ENCODE results near the gene DENND2C.

DENND2C gene

DNA sequence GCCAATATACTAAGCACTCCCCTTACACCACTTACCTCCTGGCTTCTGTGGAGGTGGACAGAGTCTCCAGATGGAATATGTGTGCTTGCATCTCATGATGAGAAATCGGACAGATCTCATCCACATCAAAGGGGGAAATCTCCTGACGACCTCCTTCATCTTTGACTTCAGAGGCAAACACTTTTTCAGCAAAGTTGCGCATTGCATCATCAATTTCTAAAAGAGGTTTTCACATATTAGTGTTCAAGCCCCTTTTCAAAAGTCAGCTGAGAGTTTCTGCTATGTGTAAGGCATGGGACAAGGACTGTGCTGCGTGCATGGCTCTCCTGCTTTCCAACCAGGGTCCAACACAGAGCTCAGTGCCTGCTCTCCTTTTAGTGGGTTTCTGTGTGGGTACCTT, 18.7 kb upstream of the DENND2C start:
- H3K27me3 ChIP-seq (ENCODE audit: insufficient read depth, low read length), result no peaks in the 10 kb centered on the region
- no peaks in the 10 kb centered on the region for H3K9me2 ChIP-seq (ENCODE audit: low read depth, low read length)
- no peak overlapping the region for H2AFZ ChIP-seq (ENCODE audit: low read length)
- H3K4me1 ChIP-seq (ENCODE audit: insufficient read depth, low read length, severe bottlenecking), result no peaks in the 10 kb centered on the region
- TF ChIP-seq EZH2 (IDR thresholded peaks at IDR 0.05; ENCODE audit: borderline replicate concordance, low read length), result no peak
- TF ChIP-seq, protein P1, sequence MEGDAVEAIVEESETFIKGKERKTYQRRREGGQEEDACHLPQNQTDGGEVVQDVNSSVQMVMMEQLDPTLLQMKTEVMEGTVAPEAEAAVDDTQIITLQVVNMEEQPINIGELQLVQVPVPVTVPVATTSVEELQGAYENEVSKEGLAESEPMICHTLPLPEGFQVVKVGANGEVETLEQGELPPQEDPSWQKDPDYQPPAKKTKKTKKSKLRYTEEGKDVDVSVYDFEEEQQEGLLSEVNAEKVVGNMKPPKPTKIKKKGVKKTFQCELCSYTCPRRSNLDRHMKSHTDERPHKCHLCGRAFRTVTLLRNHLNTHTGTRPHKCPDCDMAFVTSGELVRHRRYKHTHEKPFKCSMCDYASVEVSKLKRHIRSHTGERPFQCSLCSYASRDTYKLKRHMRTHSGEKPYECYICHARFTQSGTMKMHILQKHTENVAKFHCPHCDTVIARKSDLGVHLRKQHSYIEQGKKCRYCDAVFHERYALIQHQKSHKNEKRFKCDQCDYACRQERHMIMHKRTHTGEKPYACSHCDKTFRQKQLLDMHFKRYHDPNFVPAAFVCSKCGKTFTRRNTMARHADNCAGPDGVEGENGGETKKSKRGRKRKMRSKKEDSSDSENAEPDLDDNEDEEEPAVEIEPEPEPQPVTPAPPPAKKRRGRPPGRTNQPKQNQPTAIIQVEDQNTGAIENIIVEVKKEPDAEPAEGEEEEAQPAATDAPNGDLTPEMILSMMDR (IDR thresholded peaks at IDR 0.05; ENCODE audit: low read length), result no peak
- H3K36me3 ChIP-seq (ENCODE audit: insufficient read depth, low read length), result no peaks in the 10 kb centered on the region
- no peaks in the 10 kb centered on the region for H4K20me1 ChIP-seq (ENCODE audit: insufficient read depth, low read length)
- no peaks in the 10 kb centered on the region for H3K79me2 ChIP-seq (ENCODE audit: insufficient read depth, low read length)
- H3K4me3 ChIP-seq (ENCODE audit: low read depth, low read length, poor library complexity, severe bottlenecking), result no peak overlapping the region
- no peaks in the 10 kb centered on the region for H3F3A ChIP-seq (ENCODE audit: insufficient read depth, low read length)
- no peaks in the 10 kb centered on the region for H3K9me3 ChIP-seq (ENCODE audit: low read length)
- no peak overlapping the region for H3K9ac ChIP-seq (ENCODE audit: low read length)
- no peak overlapping the region for H3K27ac ChIP-seq (ENCODE audit: low read depth, low read length, poor library complexity, severe bottlenecking)
- no peak overlapping the region for H3K4me2 ChIP-seq (ENCODE audit: low read length)

DNA sequence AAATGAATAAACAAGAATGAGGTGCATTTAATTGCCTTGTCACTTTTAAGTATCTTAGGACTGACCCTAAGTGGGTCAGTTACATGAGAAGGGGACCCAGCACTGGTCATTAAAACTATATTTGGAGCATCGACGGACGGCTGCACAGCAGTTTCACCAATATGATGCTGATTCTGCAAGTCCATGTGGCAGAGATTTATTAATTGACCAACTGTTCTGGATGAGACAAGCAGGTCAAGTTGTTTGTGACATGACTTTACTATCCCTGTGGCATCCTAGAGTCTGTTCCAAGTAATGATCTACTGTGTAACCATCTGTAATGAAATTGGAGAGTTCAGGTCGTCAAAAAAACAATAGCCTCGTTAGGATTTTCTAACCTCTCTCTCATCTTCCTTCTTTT, 16.0 kb upstream of the DENND2C start:
- TF ChIP-seq, protein P1 (IDR thresholded peaks at IDR 0.05; ENCODE audit: low read length), result no peak
- TF ChIP-seq EZH2 (IDR thresholded peaks at IDR 0.05; ENCODE audit: borderline replicate concordance, low read length), result no peak
- Histone ChIP-seq H3F3A (ENCODE audit: insufficient read depth, low read length) (no peaks in the 10 kb centered on the region), H3K9me3 (ENCODE audit: low read length) (no peaks in the 10 kb centered on the region), H4K20me1 (ENCODE audit: insufficient read depth, low read length) (no peaks in the 10 kb centered on the region), H3K9me2 (ENCODE audit: low read depth, low read length) (no peaks in the 10 kb centered on the region), H2AFZ (ENCODE audit: low read length) (no peak overlapping the region), H3K27ac (ENCODE audit: low read depth, low read length, poor library complexity, severe bottlenecking) (no peak overlapping the region), H3K36me3 (ENCODE audit: insufficient read depth, low read length) (no peaks in the 10 kb centered on the region), H3K4me2 (ENCODE audit: low read length) (no peak overlapping the region), H3K4me3 (ENCODE audit: low read depth, low read length, poor library complexity, severe bottlenecking) (no peak overlapping the region), H3K79me2 (ENCODE audit: insufficient read depth, low read length) (no peaks in the 10 kb centered on the region), H3K9ac (ENCODE audit: low read length) (no peak overlapping the region), H3K4me1 (ENCODE audit: insufficient read depth, low read length, severe bottlenecking) (no peaks in the 10 kb centered on the region), H3K27me3 (ENCODE audit: insufficient read depth, low read length) (no peaks in the 10 kb centered on the region)

DNA sequence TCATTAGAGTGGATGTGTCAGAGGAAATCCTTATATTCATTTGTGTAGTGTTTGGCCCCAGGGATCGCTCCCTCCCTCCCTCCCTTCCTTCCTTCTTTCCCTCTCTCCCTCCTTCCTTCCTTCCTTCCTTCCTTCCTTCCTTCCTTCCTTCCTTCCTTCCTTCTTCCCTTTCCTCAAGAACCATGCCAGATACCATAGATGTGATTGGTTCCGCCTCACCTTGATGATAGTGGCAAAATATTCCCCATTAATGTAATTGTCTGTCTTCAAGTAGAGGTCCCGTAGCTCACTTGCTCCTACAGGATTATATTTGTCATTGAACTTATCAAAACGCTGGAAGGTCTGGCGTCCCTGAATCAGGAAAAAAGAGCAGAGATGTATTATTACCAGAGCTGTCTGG, 7.8 kb upstream of the DENND2C start:
- Histone ChIP-seq H3K4me3 (ENCODE audit: low read depth, low read length, poor library complexity, severe bottlenecking) (no peak overlapping the region), H3K4me2 (ENCODE audit: low read length) (no peak overlapping the region), H3K9ac (ENCODE audit: low read length) (no peak overlapping the region), H3K9me2 (ENCODE audit: low read depth, low read length) (no peaks in the 10 kb centered on the region), H3K27ac (ENCODE audit: low read depth, low read length, poor library complexity, severe bottlenecking) (no peak overlapping the region), H2AFZ (ENCODE audit: low read length) (no peak overlapping the region), H4K20me1 (ENCODE audit: insufficient read depth, low read length) (no peaks in the 10 kb centered on the region), H3K79me2 (ENCODE audit: insufficient read depth, low read length) (no peaks in the 10 kb centered on the region), H3K4me1 (ENCODE audit: insufficient read depth, low read length, severe bottlenecking) (no peaks in the 10 kb centered on the region), H3K9me3 (ENCODE audit: low read length) (no peaks in the 10 kb centered on the region), H3F3A (ENCODE audit: insufficient read depth, low read length) (no peaks in the 10 kb centered on the region), H3K27me3 (ENCODE audit: insufficient read depth, low read length) (no peaks in the 10 kb centered on the region), H3K36me3 (ENCODE audit: insufficient read depth, low read length) (no peaks in the 10 kb centered on the region)
- TF ChIP-seq, protein P1 (IDR thresholded peaks at IDR 0.05; ENCODE audit: low read length), result no peak
- no peak for TF ChIP-seq EZH2 (IDR thresholded peaks at IDR 0.05; ENCODE audit: borderline replicate concordance, low read length)

Measured in OCI-LY1 (cell line).